SU-DHL-6 (cell line): ENCODE results near the gene ATP1A3.

Experiments used
- H2AFZ ChIP-seq: fragments of 200-600 bp; sonication (generic); 2 replicates; pipeline ENCODE4 v1.6.1; 2014; ENCODE audit warnings: low read depth, mild to moderate bottlenecking, moderate library complexity, mixed read lengths, antibody characterized with exemption, low read length; ENCODE audit not compliant: severe bottlenecking
- H3F3A ChIP-seq: fragments of 200-600 bp; shearing (Covaris generic); 2 replicates; pipeline ENCODE4 v1.6.0; 2016; ENCODE audit warnings: antibody characterized with exemption, mild to moderate bottlenecking; ENCODE audit not compliant: insufficient read depth
- H3K27ac ChIP-seq: fragments of 200-600 bp; sonication (generic); 2 replicates; pipeline ENCODE4 v1.5.1; 2016; ENCODE audit warnings: low read depth, mild to moderate bottlenecking, low read length, moderate library complexity, mixed read lengths
- H3K27me3 ChIP-seq: fragments of 200-600 bp; sonication (generic), shearing (Covaris generic); 2 replicates; pipeline ENCODE4 v1.6.0; 2014; ENCODE audit warnings: mild to moderate bottlenecking, low read length
- H3K36me3 ChIP-seq: fragments of 200-600 bp; sonication (generic); 2 replicates; pipeline ENCODE4 v1.6.1; 2014; ENCODE audit warnings: mild to moderate bottlenecking, low read length, mixed read lengths
- H3K4me2 ChIP-seq: fragments of 300-600, 200-600 bp; shearing (Covaris generic), sonication (generic); 2 replicates; pipeline ENCODE4 v1.6.0; 2014; ENCODE audit warnings: low read length, low read depth, mild to moderate bottlenecking; ENCODE audit not compliant: poor library complexity, severe bottlenecking
- H3K4me3 ChIP-seq: fragments of 200-600 bp; sonication (generic); 2 replicates; pipeline ENCODE4 v1.5.1; 2014; ENCODE audit warnings: antibody characterized with exemption, low read length, mild to moderate bottlenecking, mixed read lengths; ENCODE audit not compliant: insufficient read depth, poor library complexity, severe bottlenecking
- H3K79me2 ChIP-seq: fragments of 200-600 bp; sonication (generic); 2 replicates; pipeline ENCODE4 v1.6.1; 2014; ENCODE audit warnings: mild to moderate bottlenecking, low read length, moderate library complexity; ENCODE audit not compliant: insufficient read depth
- H3K9ac ChIP-seq: fragments of 200-600 bp; sonication (generic); 2 replicates; pipeline ENCODE4 v1.7.0; 2014; ENCODE audit warnings: mild to moderate bottlenecking, low read length
- H3K9me2 ChIP-seq: fragments of 200-600 bp; sonication (generic); replicated peaks from 2 replicates; pipeline ENCODE4 v1.6.1; 2014; ENCODE audit warnings: low read length; ENCODE audit not compliant: insufficient read depth
- H3K9me3 ChIP-seq: fragments of 200-600 bp; sonication (generic); 2 replicates; pipeline ENCODE4 v1.6.1; 2014; ENCODE audit warnings: low read length, mixed read lengths; ENCODE audit not compliant: insufficient read depth
- H4K20me1 ChIP-seq: fragments of 200-600 bp; sonication (generic); 2 replicates; pipeline ENCODE4 v1.6.1; 2014; ENCODE audit warnings: low read depth, mild to moderate bottlenecking, antibody characterized with exemption, low read length, moderate library complexity, mixed read lengths
- CTCF ChIP-seq: fragments of 200-600 bp; sonication (generic); IDR thresholded peaks from one replicate; pipeline ENCODE4 v1.5.1; 2017; ENCODE audit warnings: antibody characterized with exemption, mild to moderate bottlenecking, low read length, moderate library complexity; ENCODE audit not compliant: insufficient read depth, poor library complexity, severe bottlenecking
- EZH2phosphoT487 ChIP-seq: fragments of 200-600 bp; sonication (generic), shearing (Covaris generic); conservative IDR thresholded peaks from 2 replicates; pipeline ENCODE4 v1.6.1; 2018; ENCODE audit warnings: mild to moderate bottlenecking, antibody characterized with exemption, low read length, moderate library complexity, mixed read lengths

Gene ATP1A3

GRCh38 chr19:41927497-41928192 is 66.4 kb downstream of the ATP1A3 start:
- Histone ChIP-seq H4K20me1 (no peaks in the 10 kb centered on the region), H3K27me3 (no peaks in the 10 kb centered on the region), H3K9me2 (no peaks in the 10 kb centered on the region), H3K4me2 (peak overlapping the region; percentile 84), H3K4me3 (peak overlapping the region; percentile 69), H2AFZ (no peak overlapping the region), H3K27ac (peak overlapping the region; percentile 99), H3K9me3 (no peaks in the 10 kb centered on the region), H3K79me2 (peaks cover 8% of the 10 kb centered on the region), H3K36me3 (no peaks in the 10 kb centered on the region), H3K9ac (peak overlapping the region; percentile 91), H3F3A (peaks cover 17% of the 10 kb centered on the region)
- TF ChIP-seq EZH2phosphoT487: no peak
- no peak for TF ChIP-seq CTCF

- Histone ChIP-seq H3K9me2 (no peaks in the 10 kb centered on the region), H3K4me3 (peak overlapping the region; percentile 69), H3K27me3 (no peaks in the 10 kb centered on the region), H3F3A (peaks cover 17% of the 10 kb centered on the region), H3K79me2 (peaks cover 12% of the 10 kb centered on the region), H2AFZ (no peak overlapping the region), H3K36me3 (no peaks in the 10 kb centered on the region), H3K4me2 (peak overlapping the region; percentile 84), H3K9ac (peak overlapping the region; percentile 91), H3K27ac (peak overlapping the region; percentile 99), H4K20me1 (no peaks in the 10 kb centered on the region), H3K9me3 (no peaks in the 10 kb centered on the region)
- TF ChIP-seq EZH2phosphoT487 (no peak), CTCF (no peak)
Observed at GRCh38 chr19:41926763-41927496, 67.1 kb downstream of the ATP1A3 start.

GRCh38 chr19:41926028-41926762 is 67.8 kb downstream of the ATP1A3 start:
- H3K9me2 ChIP-seq: no peaks in the 10 kb centered on the region
- H3K79me2 ChIP-seq: peaks cover 16% of the 10 kb centered on the region
- no peak overlapping the region for H3K4me2 ChIP-seq
- no peak overlapping the region for H3K9ac ChIP-seq
- H2AFZ ChIP-seq: no peak overlapping the region
- no peaks in the 10 kb centered on the region for H3K36me3 ChIP-seq
- H3K9me3 ChIP-seq: no peaks in the 10 kb centered on the region
- peaks cover 17% of the 10 kb centered on the region for H3F3A ChIP-seq
- H3K4me3 ChIP-seq: no peak overlapping the region
- H3K27ac ChIP-seq: no peak overlapping the region
- H3K27me3 ChIP-seq: no peaks in the 10 kb centered on the region
- H4K20me1 ChIP-seq: no peaks in the 10 kb centered on the region
- TF ChIP-seq CTCF (no peak), EZH2phosphoT487 (no peak)
